Colonic mucosa (tissue), 4 donors: ENCODE measurements around the gene TPBGL. TPM values are rescaled to one million over a fixed set of nuclear protein-coding genes. Genes with fewer than 3 reads are reported as not detected.

Source experiments
- DNase-seq: peaks from one replicate; pipeline ENCODE4 v3.0.0-alpha.2; 2020
- H3K27ac ChIP-seq: fragments of 200-600 bp; one replicate; pipeline ENCODE4 v1.8.0; 2021
- H3K27me3 ChIP-seq: fragments of 200-600 bp; one replicate; pipeline ENCODE4 v1.8.0; 2021
- H3K36me3 ChIP-seq: fragments of 200-600 bp; one replicate; pipeline ENCODE4 v1.8.0; 2021
- H3K4me1 ChIP-seq: fragments of 200-600 bp; one replicate; pipeline ENCODE4 v1.8.0; 2021; ENCODE audit warnings: mild to moderate bottlenecking
- H3K4me3 ChIP-seq: fragments of 200-600 bp; one replicate; pipeline ENCODE4 v1.8.0; 2021
- H3K9ac ChIP-seq, 2 donors: one replicate each; pipeline ENCODE4 v1.7.0; 2013; ENCODE audit warnings: control low read depth in 2 of 2, low read depth in 2 of 2, low read length in 2 of 2
- H3K9me3 ChIP-seq: fragments of 200-600 bp; one replicate; pipeline ENCODE4 v1.8.0; 2021
- intact Hi-C: fragments of 100-400 bp; cut with DNase I; formaldehyde crosslinking; loops from one replicate; pipeline ENCODE4 v1.14.1; 2022
- total RNA-seq, 2 donors: library from RNA; stranded (reverse); fragmentation: NEBNext Ultra II Directional in 1 of 2; extraction: Animal tissue kit (Norgen Biotek cat#: 25700) in 1 of 2; gene quantifications; one replicate each; pipeline ENCODE4 v1.2.1, GENCODE V29; 2021
- TF ChIP-seq, protein P1 (sequence below): fragments of 200-600 bp; IDR thresholded peaks from one replicate; pipeline ENCODE4 v1.8.0; 2022; ENCODE audit warnings: antibody characterized with exemption, mild to moderate bottlenecking
- donor health status: healthy.
- donor health status: DM: no; HTN: no; CAD: no.
- donor health status: DM: no; HTN: no; CAD: no.

The TPBGL gene
- total RNA-seq, 2 donors from 2014 or later: 0.11 to 0.15 TPM

DNA sequence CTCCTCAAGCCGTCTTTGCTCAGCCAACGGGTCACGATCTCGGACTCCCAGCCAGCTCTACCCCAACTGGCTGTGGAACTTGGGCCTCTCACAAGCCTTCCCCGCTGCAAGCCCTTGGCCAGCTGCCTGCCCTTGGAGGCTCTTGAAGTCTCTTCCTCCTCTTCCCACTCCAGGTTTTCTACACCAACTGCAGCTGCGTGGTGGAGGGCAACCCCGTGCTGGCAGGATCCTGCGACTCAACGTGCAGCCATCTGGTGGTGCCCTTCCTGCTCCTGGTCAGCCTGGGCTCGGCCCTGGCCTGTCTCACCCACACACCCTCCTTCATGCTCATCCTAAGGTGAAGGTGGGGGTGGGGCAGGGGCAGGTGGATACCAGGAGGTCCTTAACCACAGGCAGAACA, 40.5 kb upstream of the TPBGL start:
- intact Hi-C loops: no loop called here
- Histone ChIP-seq H3K9me3 (no peaks in the 10 kb centered on the region), H3K4me1 (no peaks in the 10 kb centered on the region), H3K9ac (no peak overlapping the region), H3K4me3 (no peak overlapping the region), H3K36me3 (no peaks in the 10 kb centered on the region), H3K27me3 (no peaks in the 10 kb centered on the region), H3K27ac (no peak overlapping the region)
- peak; percentile 29 for DNase-seq
- TF ChIP-seq, protein P1, sequence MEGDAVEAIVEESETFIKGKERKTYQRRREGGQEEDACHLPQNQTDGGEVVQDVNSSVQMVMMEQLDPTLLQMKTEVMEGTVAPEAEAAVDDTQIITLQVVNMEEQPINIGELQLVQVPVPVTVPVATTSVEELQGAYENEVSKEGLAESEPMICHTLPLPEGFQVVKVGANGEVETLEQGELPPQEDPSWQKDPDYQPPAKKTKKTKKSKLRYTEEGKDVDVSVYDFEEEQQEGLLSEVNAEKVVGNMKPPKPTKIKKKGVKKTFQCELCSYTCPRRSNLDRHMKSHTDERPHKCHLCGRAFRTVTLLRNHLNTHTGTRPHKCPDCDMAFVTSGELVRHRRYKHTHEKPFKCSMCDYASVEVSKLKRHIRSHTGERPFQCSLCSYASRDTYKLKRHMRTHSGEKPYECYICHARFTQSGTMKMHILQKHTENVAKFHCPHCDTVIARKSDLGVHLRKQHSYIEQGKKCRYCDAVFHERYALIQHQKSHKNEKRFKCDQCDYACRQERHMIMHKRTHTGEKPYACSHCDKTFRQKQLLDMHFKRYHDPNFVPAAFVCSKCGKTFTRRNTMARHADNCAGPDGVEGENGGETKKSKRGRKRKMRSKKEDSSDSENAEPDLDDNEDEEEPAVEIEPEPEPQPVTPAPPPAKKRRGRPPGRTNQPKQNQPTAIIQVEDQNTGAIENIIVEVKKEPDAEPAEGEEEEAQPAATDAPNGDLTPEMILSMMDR: no peak

DNA sequence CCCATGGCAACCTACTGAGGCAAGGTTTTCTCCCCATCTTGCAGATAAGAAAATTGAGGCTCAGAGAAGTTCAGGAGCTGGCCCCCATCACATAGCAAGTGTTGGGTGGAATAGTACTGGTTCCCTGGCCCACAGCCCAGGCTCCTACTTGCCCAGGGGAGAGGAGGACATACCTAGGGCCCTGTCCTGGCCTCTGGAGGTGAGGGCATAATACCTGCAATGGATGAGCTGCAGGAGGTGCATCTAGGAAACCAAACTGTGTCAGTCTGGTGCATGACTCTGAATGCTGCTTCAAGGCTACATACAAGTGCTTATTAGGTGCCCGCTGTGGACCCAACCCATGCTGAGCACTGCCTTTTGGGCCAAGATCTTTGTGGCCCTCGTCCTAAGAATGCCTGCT, 40.0 kb upstream of the TPBGL start:
- TF ChIP-seq, protein P1: no peak
- Histone ChIP-seq H3K36me3 (no peaks in the 10 kb centered on the region), H3K9me3 (no peaks in the 10 kb centered on the region), H3K4me3 (no peak overlapping the region), H3K4me1 (no peaks in the 10 kb centered on the region), H3K9ac (no peak overlapping the region), H3K27ac (no peak overlapping the region), H3K27me3 (no peaks in the 10 kb centered on the region)
- DNase-seq: no peak
- intact Hi-C loops: no loop called here

DNA sequence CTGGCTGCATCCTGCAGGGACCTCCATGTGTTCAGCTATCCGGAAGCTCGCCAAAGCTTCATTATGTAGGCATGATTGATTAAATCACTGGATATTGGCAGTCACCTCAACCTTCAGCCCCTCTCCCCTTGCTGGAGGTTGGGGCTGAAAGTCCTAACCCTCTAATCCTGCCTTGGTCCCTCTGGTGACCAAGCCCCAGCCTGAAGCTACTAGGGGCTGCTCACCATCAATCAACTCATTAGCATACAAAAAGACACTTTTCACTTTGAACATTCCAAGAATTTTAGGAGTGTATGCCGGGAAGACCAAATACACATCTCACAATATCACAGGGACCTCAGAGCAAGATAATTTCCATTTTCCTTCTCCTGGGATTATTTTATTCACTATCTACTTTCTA, 38.8 kb upstream of the TPBGL start:
- H3K9me3 ChIP-seq: no peaks in the 10 kb centered on the region
- no peak overlapping the region for H3K9ac ChIP-seq
- intact Hi-C loops: no loop called here
- TF ChIP-seq, protein P1: no peak
- no peaks in the 10 kb centered on the region for H3K36me3 ChIP-seq
- no peaks in the 10 kb centered on the region for H3K4me1 ChIP-seq
- H3K27me3 ChIP-seq: no peaks in the 10 kb centered on the region
- H3K4me3 ChIP-seq: no peak overlapping the region
- H3K27ac ChIP-seq: no peak overlapping the region
- DNase-seq: no peak

DNA sequence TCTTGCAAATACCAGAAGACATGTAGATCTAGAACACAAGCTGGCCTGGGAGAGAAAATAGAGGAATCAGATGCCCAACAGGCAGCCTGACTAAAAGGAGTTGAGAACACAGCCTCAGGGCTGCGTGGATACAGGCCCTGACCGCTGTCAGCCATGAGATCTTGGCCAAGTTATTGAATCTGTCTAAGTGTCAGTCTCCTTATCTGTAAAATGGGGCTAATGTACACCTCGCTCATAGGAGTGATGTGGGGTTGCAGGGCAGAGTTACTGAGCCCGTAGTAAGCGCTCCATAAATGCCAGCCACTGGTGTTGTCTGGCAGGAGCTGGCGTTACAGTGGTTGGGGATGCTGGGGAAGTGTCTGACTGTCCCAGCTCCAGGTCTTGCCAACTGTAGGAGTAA, 38.4 kb upstream of the TPBGL start:
- Histone ChIP-seq H3K9me3 (no peaks in the 10 kb centered on the region), H3K27ac (no peak overlapping the region), H3K9ac (no peak overlapping the region), H3K4me3 (no peak overlapping the region), H3K4me1 (no peaks in the 10 kb centered on the region), H3K27me3 (no peaks in the 10 kb centered on the region), H3K36me3 (no peaks in the 10 kb centered on the region)
- intact Hi-C loops: no loop called here
- TF ChIP-seq, protein P1: no peak
- no peak for DNase-seq

DNA sequence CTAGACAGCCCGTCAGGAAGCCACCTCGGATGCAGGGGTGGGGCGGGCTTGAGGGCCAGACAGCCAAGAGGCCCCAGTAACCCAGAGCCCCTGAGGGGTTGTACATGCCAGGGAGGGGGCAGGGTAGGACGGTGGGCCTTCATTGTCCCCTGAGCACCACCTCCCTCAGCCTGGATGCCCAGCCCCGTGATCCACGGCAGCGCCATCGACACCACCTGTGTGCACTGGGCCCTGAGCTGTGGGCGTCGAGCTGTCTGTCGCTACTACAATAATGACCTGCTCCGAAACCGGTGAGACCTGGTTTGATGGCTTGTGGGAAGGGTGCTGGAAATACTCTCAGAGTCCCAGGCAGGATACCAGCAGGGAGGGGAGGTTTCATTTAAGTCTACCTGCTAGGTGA, 37.4 kb upstream of the TPBGL start:
- Histone ChIP-seq H3K36me3 (no peaks in the 10 kb centered on the region), H3K27me3 (no peaks in the 10 kb centered on the region), H3K27ac (no peak overlapping the region), H3K9ac (no peak overlapping the region), H3K9me3 (no peaks in the 10 kb centered on the region), H3K4me1 (no peaks in the 10 kb centered on the region), H3K4me3 (no peak overlapping the region)
- TF ChIP-seq, protein P1: no peak
- no peak for DNase-seq
- intact Hi-C loops: no loop called here

DNA sequence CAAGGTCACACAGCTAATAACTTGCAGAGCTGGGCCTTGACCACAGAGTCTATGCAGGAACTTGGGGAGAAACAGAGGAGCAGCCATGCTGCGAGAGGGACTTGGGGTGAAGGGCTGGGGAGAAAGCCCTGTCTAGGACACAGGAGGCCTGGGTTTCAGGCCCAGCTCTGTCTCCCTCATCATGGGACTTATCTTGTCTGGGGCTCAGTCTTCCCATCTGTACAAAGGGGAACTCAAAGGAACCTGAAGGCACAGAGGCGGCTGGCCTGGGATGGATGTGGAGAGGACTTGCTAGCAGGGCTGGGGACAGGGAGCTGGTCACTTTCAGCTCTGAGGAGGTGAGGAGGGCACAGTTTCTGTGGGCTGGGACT, 36.9 kb upstream of the TPBGL start:
- no peak for DNase-seq
- Histone ChIP-seq H3K9me3 (no peaks in the 10 kb centered on the region), H3K9ac (no peak overlapping the region), H3K27ac (no peak overlapping the region), H3K4me3 (no peak overlapping the region), H3K4me1 (no peaks in the 10 kb centered on the region), H3K36me3 (no peaks in the 10 kb centered on the region), H3K27me3 (no peaks in the 10 kb centered on the region)
- TF ChIP-seq, protein P1: no peak
- intact Hi-C loops: no loop called here
